Stromal cell of bone marrow (primary cell): ENCODE results near the gene MAN2B1.
"Not testable (repeated sequence)": the region's sequence is repeated elsewhere in the genome, so short reads cannot be mapped to it uniquely, and the experiment has no call there.

ENCODE experiments used
- DNase-seq: peaks from one replicate; pipeline ENCODE4 v3.0.0-alpha.2; 2012; ENCODE audit warnings: low read depth

Gene MAN2B1

DNA sequence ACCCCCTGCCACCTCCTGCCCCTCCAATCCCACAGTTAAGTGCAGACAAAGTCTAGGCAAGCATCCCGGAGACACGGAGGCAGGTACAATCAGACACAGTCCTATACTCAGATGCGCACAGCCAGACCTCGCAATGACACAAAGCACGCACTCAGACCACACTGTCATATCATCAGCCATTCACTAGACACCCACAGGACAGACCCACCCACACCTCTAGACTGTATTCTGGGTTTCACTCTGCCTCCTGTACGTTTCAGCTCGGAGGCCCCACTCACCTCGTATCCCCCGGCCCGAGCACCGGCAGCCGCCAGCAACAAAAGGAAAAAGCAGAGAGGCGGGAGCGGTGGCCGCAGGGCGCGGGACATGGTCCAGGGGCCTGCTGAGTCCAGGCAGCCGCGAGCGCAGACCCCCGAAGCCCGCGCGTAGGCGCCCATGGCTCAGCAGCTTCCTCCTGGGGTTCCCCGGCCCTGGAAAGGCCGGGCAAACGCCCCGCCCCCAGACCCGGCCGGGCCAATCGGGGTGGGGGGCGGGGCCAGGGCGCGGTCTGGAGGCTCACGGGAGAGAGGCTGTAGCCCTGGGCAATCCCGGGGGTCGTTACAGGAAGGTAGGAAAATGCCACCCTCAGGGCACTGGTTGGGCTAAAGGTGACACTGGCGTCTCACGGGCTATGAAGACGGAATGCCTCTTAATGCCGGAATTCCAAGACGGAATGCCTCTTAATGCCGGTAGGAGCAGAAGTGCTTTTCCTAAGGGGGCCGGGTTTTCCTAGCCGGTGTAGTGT is at the start of gene MAN2B1, which contains the start of gene WDR83:
Gene MAN2B1 (minus strand): TSS at position 478 of the 784 bp plus-strand sequence. CDS start 41 bp downstream, at position 437.
Gene WDR83 (plus strand): TSS at position 543 of the 784 bp plus-strand sequence. CDS start 2,984 bp downstream, outside the sequence.
- peak; percentile 48 for DNase-seq

DNA sequence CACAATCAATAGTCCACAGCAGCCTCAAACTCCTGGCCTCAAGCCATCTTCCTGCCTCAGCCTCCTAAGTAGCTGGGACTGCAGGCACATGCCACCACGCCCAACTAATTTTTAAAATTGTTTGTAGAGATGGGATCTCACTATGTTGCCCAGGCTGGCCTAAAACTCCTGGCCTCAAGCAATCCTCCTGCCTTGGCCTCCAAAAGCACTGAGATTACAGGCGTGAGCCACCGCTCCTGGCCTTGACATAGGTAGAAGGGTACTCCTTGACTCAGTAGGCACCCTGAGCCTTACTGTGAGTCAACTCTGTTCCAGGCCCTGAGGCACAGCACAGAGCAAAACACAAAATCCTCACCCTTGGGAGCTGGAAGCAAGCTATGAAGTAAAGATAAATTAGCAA is 49.4 kb upstream of the MAN2B1 start:
- no peak for DNase-seq

- no peak for DNase-seq
Measured at GRCh38 chr19:12715102-12715501, 48.6 kb upstream of the MAN2B1 start.

DNA sequence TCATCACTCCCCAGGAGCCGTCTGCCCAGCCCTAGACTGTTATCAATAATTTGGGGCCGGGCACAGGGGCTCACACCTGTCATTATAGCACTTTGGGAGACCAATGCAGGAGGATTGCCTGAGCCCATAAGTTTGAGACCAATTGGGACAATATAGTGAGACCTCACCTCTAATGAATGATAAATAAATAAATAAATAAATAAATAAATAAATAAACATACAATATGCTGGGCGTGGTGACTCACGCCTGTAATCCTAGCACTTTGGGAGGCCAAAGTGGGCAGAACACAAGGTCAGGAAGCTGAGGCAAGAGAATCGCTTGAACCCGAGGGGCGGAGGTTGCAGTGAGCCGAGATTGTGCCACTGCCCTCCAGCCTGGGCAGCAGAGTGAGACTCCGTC is 46.8 kb upstream of the MAN2B1 start:
- DNase-seq = not testable (repeated sequence)

DNA sequence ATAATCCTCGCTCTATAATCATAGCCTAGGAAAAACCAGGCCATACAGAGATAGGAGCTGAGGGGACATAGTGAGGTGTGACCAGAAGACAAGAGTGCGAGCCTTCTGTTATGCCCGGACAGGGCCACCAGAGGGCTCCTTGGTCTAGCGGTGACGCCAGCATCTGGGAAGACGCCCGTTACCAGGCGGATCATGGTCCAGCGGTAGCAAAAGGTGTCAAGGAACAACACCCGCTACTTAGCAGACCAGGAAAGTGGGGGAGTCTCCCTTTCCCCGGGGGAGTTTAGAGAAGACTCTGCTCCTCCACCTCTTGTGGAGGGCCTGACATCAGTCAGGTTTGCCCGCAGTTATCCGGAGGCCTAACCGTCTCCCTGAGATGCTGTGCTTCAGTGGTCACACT is 45.5 kb upstream of the MAN2B1 start:
- not testable (repeated sequence) for DNase-seq

- DNase-seq = no peak
Measured at GRCh38 chr19:12711187-12711586, 44.6 kb upstream of the MAN2B1 start.

DNA sequence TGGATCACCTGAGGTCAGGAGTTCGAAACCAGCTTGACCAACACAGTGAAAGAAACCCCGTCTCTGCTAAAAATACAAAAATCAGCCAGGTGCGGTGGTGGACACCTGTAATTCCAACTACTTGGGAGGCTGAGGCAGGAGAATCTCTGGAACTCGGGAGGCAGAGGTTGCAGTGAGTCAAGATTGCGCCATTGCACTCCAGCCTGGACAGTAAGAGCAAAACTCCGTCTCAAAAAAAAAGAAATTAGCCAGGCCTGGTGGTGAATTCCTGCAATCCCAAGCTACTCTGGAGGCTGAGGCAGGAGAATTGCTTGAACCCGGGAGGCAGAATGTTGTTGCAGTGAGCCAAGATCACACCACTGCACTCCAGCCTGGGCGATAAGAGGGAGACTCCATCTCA is 42.1 kb upstream of the MAN2B1 start:
- DNase-seq = no peak

DNA sequence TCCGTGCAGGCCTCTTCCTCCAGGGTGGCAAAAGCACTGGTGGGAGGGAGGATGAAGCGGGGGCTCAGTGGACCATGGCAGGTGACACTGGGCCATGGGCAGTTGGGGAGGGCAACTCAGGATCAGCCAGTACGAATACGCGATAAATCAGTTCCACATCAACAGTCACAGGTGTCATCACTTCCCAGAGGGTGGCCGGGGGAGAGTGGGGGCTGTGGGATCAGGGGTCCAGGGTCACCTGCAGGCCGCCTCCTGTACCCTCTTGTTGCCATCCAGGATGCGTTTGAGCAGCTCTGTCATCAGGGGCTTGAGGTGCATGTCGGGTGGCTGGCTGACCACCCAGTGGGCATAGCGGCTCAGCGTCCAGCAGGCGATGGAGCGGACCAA is 39.8 kb upstream of the MAN2B1 start:
- no peak for DNase-seq

GRCh38 chr19:12705654-12706331 is 39.3 kb upstream of the MAN2B1 start:
- DNase-seq = no peak

DNA sequence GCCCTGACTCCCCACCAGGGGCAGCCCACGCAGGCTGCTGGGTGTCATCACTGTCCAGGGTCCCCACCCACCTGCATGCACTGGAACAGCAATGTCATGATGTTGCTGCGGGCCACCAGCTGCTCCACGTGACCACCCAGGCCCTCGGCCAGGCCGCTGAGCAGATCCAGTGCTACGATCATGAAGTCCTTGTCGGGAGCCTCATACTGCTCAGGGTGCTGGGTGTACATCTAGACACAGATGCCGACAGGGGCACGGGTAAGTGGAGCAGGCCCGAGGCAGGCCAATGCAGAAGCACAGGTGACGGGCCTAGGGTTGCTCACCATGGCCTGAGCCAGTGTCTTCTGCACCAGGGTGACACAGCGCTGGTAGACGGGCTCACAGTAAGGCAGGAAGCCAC is 38.6 kb upstream of the MAN2B1 start:
- no peak for DNase-seq

DNA sequence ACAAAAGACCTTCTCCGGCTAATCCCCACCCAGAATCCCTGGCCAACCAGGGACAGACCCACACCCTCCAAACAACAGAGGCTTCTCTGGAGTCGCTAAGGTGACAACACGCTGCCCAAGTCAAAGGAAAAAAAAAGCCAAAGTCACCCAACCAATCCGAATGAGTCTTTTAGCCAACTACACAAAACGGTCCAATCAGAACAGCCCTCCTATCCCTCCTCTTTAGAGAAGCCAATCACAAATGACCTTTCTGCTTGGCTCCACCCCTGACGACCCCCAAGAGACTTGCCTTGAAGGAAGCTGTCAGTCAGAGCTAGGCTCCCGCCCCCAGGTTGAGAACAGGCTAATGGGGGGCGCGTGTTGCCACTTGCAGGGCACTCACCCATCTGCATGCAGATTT is 36.5 kb upstream of the MAN2B1 start:
- no peak for DNase-seq

GRCh38 chr19:12701596-12702282 is 35.2 kb upstream of the MAN2B1 start:
- DNase-seq = no peak

DNA sequence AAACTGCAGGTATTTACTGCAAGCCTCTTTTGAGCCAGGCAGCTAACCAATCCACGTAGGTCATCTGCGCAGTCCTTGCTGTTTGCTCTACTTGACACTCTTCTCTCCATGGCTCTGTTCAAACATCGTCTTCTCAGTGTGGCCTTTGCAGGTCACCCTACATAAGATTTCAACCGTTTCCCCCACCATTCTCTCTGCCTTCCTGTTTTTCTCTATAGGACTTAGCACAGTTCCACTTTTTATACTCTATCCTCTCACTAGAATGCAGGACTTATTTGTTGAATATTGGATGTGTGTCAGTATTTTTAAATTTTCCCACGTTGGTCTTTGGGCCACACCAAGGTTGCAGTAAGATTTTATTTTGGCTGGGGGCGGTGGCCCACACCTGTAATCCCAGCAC is 31.6 kb upstream of the MAN2B1 start:
- no peak for DNase-seq

DNA sequence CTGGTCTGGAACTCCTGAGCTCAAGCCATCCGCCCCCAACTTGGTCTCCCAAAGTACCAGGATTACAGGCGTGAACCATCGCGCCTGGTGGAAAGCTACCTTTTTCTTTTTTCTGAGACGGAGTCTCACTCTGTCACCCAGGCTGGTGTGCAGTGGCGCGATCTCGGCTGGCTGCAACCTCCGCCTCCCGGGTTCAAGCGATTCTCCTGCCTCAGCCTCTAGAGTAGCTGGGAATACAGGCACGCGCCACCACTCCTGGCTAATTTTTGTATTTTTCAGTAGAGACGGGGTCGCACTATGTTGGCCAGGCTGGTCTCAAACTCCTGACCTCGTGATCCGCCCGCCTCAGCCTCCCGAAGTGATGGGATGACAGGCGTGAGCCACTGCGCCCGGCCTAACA is 30.9 kb upstream of the MAN2B1 start:
- DNase-seq = not testable (repeated sequence)

- DNase-seq = peak; percentile 86
Measured at GRCh38 chr19:12696366-12697335, 30.1 kb upstream of the MAN2B1 start, which contains the start of gene FBXW9. Gene FBXW9, minus strand, starts transcription at chr19:12696631. Its CDS starts 50 bp downstream, at chr19:12696581.

- no peak for DNase-seq
Measured at GRCh38 chr19:12695997-12696365, 29.4 kb upstream of the MAN2B1 start.

GRCh38 chr19:12695514-12695913 is 29.0 kb upstream of the MAN2B1 start:
- DNase-seq = no peak

DNA sequence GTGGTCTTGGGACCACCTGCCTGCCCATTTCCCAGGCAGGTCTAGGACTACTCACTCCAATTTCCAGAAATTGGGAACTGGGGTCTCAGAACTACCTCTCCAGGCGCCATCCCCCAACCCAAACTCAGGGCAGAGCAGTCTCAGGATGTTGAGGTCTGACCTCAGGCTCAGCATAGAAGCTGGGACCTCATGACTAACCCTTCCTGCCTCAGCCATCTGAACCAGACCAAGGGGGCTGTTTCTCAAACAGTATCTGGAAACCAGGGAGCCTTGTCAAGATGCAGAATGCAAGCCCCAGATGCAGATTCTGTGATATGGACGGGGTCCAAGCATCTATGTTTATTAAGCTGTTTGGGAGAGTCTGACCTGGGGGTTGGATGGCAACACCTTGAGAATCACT is 28.6 kb upstream of the MAN2B1 start:
- DNase-seq = no peak

- DNase-seq = no peak
Measured at GRCh38 chr19:12694641-12695040, 28.1 kb upstream of the MAN2B1 start.

DNA sequence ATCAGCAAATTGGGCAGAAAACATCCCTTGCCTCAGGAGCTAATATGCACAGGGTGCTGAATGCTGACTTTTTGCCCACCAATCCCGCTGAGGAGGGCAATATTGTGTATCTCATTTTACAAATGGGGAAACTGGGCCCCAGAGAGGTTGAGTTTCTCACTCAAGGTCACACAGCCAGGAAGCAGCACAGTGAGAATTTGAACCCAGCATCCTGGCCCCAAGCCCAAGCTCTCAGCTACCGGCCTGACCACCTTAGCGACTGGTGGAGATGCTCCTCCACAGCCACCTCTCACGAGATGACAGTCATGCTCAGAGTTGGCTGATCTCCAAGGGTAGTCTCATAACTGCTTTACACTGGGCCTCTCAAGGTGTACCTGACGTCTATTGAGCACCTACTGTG is 26.4 kb upstream of the MAN2B1 start:
- DNase-seq = no peak

- no peak for DNase-seq
Measured at GRCh38 chr19:12689581-12690216, 23.2 kb upstream of the MAN2B1 start.
